ENCODE results near the gene AHR. TPM values are rescaled to one million over a fixed set of nuclear protein-coding genes. Genes with fewer than 3 reads are reported as not detected.

AHR gene
- total RNA-seq, 1 experiment from 2014 or later, result not detected

Small RNA genes within 50 kb of the gene (small RNA-seq; reads per million reads assigned to genes)
- not detected for gene RF00092

All from Karpas-422 (cell line).